Measurements from ENCODE around the gene CDCA4. TPM values are rescaled to one million over a fixed set of nuclear protein-coding genes. Genes with fewer than 3 reads are reported as not detected.

The CDCA4 gene
- polyA plus RNA-seq, 1 experiment = 6.8 TPM

DNA sequence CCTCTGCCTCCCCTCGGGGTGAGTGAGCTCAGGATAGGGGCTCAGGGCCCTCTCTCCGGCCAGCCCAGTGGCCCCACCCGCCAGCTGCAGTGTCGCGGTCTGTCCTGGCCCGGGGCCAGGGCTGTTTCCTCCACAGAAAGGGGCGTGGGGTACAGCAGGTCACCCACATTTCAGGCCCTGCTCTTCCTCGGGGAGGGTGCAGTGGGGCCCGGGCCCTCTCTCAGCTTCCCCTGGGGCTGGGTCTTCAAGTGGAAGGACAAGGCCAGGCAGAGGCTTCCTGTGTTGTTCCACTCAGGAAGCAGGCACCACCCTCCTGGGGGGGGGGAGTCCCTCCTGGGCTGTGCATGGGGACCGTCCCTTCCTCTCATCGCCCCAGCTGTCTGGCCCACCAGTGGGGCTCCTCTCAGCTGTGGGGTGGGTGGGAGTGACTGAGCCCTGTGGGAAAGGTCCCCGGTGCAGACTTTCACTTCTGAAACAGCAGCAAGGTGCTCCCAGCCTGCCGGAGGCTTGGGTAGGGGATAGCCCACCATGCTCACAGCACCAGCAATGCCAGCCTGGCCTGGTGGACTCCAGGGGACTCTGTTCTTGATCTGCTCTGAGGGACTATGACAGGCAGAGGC is 40.7 kb upstream of the CDCA4 start:
- ChIA-PET POLR2A (no interaction called here), CTCF (interaction anchor here (1.0 to 3.1 kb wide), 2 partner anchors 15 to 16 kb away, joined by 4 to 17 read pairs; no protein-coding TSS in a partner anchor)
- Histone ChIP-seq H3K27ac (ENCODE audit: low read depth, low read length) (no peak overlapping the region), H3K27me3 (ENCODE audit: control insufficient read depth, insufficient read depth, low read length) (peaks cover 8% of the 10 kb centered on the region), H3K9me3 (ENCODE audit: control insufficient read depth, insufficient read depth, low read length) (no peaks in the 10 kb centered on the region; the same call in 1 of the 2 replicates), H3K4me3 (ENCODE audit: low read depth, low read length) (no peak overlapping the region)
- TF ChIP-seq, protein P1, sequence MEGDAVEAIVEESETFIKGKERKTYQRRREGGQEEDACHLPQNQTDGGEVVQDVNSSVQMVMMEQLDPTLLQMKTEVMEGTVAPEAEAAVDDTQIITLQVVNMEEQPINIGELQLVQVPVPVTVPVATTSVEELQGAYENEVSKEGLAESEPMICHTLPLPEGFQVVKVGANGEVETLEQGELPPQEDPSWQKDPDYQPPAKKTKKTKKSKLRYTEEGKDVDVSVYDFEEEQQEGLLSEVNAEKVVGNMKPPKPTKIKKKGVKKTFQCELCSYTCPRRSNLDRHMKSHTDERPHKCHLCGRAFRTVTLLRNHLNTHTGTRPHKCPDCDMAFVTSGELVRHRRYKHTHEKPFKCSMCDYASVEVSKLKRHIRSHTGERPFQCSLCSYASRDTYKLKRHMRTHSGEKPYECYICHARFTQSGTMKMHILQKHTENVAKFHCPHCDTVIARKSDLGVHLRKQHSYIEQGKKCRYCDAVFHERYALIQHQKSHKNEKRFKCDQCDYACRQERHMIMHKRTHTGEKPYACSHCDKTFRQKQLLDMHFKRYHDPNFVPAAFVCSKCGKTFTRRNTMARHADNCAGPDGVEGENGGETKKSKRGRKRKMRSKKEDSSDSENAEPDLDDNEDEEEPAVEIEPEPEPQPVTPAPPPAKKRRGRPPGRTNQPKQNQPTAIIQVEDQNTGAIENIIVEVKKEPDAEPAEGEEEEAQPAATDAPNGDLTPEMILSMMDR (IDR thresholded peaks at IDR 0.05; ENCODE audit: low read depth, low read length) = no peak
- DNase-seq (ENCODE audit: low read depth, low spot score) = no peak

GRCh38 chr14:105060751-105061427 is 40.0 kb upstream of the CDCA4 start:
- DNase-seq (ENCODE audit: low read depth, low spot score) = no peak
- Histone ChIP-seq H3K9me3 (ENCODE audit: control insufficient read depth, insufficient read depth, low read length) (no peaks in the 10 kb centered on the region; the same call in 1 of the 2 replicates), H3K4me3 (ENCODE audit: low read depth, low read length) (no peak overlapping the region), H3K27ac (ENCODE audit: low read depth, low read length) (no peak overlapping the region), H3K27me3 (ENCODE audit: control insufficient read depth, insufficient read depth, low read length) (peaks cover 13% of the 10 kb centered on the region)
- TF ChIP-seq, protein P1 (IDR thresholded peaks at IDR 0.05; ENCODE audit: low read depth, low read length) = no peak
- CTCF ChIA-PET = interaction anchor here (1.0 kb wide), 1 partner anchor 15 kb away, joined by 4 read pairs; no protein-coding TSS in a partner anchor
- POLR2A ChIA-PET = no interaction called here

- Histone ChIP-seq H3K27me3 (ENCODE audit: control insufficient read depth, insufficient read depth, low read length) (peaks cover 13% of the 10 kb centered on the region), H3K4me3 (ENCODE audit: low read depth, low read length) (no peak overlapping the region), H3K27ac (ENCODE audit: low read depth, low read length) (no peak overlapping the region), H3K9me3 (ENCODE audit: control insufficient read depth, insufficient read depth, low read length) (no peaks in the 10 kb centered on the region; the same call in 1 of the 2 replicates)
- TF ChIP-seq, protein P1 (IDR thresholded peaks at IDR 0.05; ENCODE audit: low read depth, low read length) = no peak
- DNase-seq (ENCODE audit: low read depth, low spot score) = no peak
- ChIA-PET CTCF (interaction anchor here (1.3 kb wide), 1 partner anchor 164 kb away, joined by 4 read pairs; no protein-coding TSS in a partner anchor), POLR2A (no interaction called here)
Measured at GRCh38 chr14:105059925-105060565, 39.2 kb upstream of the CDCA4 start.

GRCh38 chr14:105059035-105059924 is 38.4 kb upstream of the CDCA4 start:
- Histone ChIP-seq H3K27ac (ENCODE audit: low read depth, low read length) (no peak overlapping the region), H3K4me3 (ENCODE audit: low read depth, low read length) (no peak overlapping the region), H3K27me3 (ENCODE audit: control insufficient read depth, insufficient read depth, low read length) (peaks cover 13% of the 10 kb centered on the region), H3K9me3 (ENCODE audit: control insufficient read depth, insufficient read depth, low read length) (no peaks in the 10 kb centered on the region; the same call in 1 of the 2 replicates)
- ChIA-PET CTCF (interaction anchor here (1.3 to 2.8 kb wide), 2 partner anchors 14 to 163 kb away, joined by 4 to 23 read pairs; no protein-coding TSS in a partner anchor), POLR2A (no interaction called here)
- no peak for DNase-seq (ENCODE audit: low read depth, low spot score)
- TF ChIP-seq, protein P1 (IDR thresholded peaks at IDR 0.05; ENCODE audit: low read depth, low read length) = no peak
